Progenitor cell of endocrine pancreas (in vitro differentiated cells): Measurements from ENCODE around the gene CYP26B1. TPM values are rescaled to one million over a fixed set of nuclear protein-coding genes. Genes with fewer than 3 reads are reported as not detected.

Experiments used
- DNase-seq: peaks from one replicate; pipeline ENCODE4 v3.0.0; 2021; ENCODE audit warnings: low spot score; ENCODE audit not compliant: unreplicated experiment
- H3K27ac Mint-ChIP-seq: 2 replicates; pipeline ENCODE4 v1.8.0; 2021; ENCODE audit warnings: mild to moderate bottlenecking, moderate library complexity, mixed read lengths
- H3K27me3 Mint-ChIP-seq: 2 replicates; pipeline ENCODE4 v1.8.0; 2021; ENCODE audit warnings: mixed read lengths
- H3K36me3 Mint-ChIP-seq: 2 replicates; pipeline ENCODE4 v1.8.0; 2022; ENCODE audit warnings: mixed read lengths; ENCODE audit not compliant: insufficient read depth
- H3K4me1 Mint-ChIP-seq: 2 replicates; pipeline ENCODE4 v1.8.0; 2021; ENCODE audit warnings: low read depth, mixed read lengths
- H3K4me3 Mint-ChIP-seq: 2 replicates; pipeline ENCODE4 v1.8.0; 2021; ENCODE audit warnings: low read depth, mild to moderate bottlenecking, moderate library complexity, mixed read lengths
- H3K9me3 Mint-ChIP-seq: 2 replicates; pipeline ENCODE4 v1.8.0; 2021; ENCODE audit warnings: low read depth, mixed read lengths
- CTCF ChIP-seq: fragments of 200-600 bp; sonication (generic); IDR thresholded peaks from one replicate; pipeline ENCODE4 v1.5.0; 2021; ENCODE audit warnings: antibody characterized with exemption, mild to moderate bottlenecking; ENCODE audit not compliant: unreplicated experiment
- total RNA-seq: library from RNA; stranded (reverse); gene quantifications from 2 replicates; pipeline ENCODE4 v1.2.1, GENCODE V29; 2021

The CYP26B1 gene
- total RNA-seq, 1 donor from 2014 or later: 31.5 TPM

DNA sequence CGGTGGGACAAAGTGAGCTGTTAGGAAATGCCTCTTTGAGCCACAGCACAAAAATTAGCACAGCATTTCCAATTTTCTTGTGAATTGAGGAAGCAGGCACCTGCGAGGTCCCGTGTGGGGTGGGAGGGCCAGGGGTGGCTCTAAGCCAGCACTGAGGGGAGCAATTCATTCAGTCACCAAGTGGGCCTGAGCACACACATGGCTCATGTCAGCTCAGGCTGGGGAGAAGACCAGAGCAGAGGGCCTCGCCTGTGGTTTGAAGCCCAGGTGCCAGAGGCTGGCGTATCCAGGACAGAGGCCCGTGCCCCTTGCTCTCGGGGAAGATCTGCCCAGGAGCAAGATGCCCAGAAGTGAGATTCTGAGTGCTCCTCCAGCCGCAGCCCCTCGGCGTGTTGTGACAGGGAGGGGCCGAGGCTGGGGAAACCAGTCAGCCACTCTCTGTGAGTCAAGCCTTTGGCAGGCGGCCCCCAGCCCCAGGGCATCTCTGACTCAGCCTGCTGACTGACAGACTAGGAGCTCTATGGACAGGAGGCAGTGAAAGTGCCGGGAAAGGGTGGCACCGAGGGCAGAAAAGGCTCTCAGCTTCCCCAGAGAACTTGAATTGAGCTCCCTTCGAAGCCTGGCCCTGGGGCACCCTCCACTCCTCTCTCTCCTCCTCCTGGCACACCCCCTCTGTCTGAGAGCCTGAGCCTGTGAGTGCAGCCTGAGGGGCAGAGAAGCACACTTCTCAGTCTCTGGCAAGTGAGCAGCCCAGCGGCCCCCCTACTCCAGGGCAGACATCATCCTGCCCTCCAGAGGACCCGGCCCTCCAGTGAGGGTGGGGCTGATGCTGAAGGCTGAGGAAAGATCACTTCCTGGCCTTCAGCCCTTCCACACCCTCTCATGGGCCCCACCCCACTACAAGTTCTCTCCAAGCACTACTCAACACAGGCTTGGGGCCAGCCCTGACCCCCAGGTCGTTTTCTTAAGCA is 32.3 kb downstream of the CYP26B1 start:
- H3K27me3 Mint-ChIP-seq: no peaks in the 10 kb centered on the region
- no peak overlapping the region for H3K27ac Mint-ChIP-seq
- no peaks in the 10 kb centered on the region for H3K4me1 Mint-ChIP-seq
- no peaks in the 10 kb centered on the region for H3K36me3 Mint-ChIP-seq
- no peak for DNase-seq
- TF ChIP-seq CTCF: no peak
- H3K9me3 Mint-ChIP-seq: peaks cover 8% of the 10 kb centered on the region
- no peak overlapping the region for H3K4me3 Mint-ChIP-seq

DNA sequence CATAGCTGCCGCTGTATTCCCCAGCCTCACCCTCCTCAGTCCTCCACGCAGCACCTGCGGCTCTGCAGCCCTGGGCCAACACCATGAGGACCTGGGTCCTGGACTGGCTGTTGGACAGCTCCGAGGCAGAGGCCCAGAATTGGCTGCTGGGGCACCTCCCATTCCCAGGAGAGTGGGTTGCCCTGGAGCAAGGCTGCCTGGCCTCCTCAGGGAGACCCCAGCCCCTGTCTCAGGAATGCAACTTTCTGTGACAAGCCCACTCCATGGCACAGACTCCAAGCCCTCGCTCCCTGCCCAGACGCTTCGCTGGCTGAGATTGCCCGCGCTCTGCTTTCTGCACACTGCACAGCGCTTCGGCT is 33.0 kb downstream of the CYP26B1 start:
- no peak overlapping the region for H3K4me3 Mint-ChIP-seq
- no peaks in the 10 kb centered on the region for H3K4me1 Mint-ChIP-seq
- H3K27me3 Mint-ChIP-seq: no peaks in the 10 kb centered on the region
- H3K36me3 Mint-ChIP-seq: no peaks in the 10 kb centered on the region
- peaks cover 8% of the 10 kb centered on the region for H3K9me3 Mint-ChIP-seq
- H3K27ac Mint-ChIP-seq: no peak overlapping the region
- no peak for TF ChIP-seq CTCF
- DNase-seq: no peak

GRCh38 chr2:72113847-72114692 is 33.6 kb downstream of the CYP26B1 start:
- H3K4me1 Mint-ChIP-seq: no peaks in the 10 kb centered on the region
- H3K27me3 Mint-ChIP-seq: peaks cover 2% of the 10 kb centered on the region
- H3K27ac Mint-ChIP-seq: no peak overlapping the region
- no peaks in the 10 kb centered on the region for H3K36me3 Mint-ChIP-seq
- no peak for DNase-seq
- no peak overlapping the region for H3K4me3 Mint-ChIP-seq
- H3K9me3 Mint-ChIP-seq: peaks cover 8% of the 10 kb centered on the region
- TF ChIP-seq CTCF: no peak

- H3K36me3 Mint-ChIP-seq: no peaks in the 10 kb centered on the region
- H3K4me3 Mint-ChIP-seq: no peak overlapping the region
Observed at GRCh38 chr2:72112981-72113846, 34.4 kb downstream of the CYP26B1 start.

More at GRCh38 chr2:72112981-72113846, 34.4 kb downstream of the CYP26B1 start:
- H3K27ac Mint-ChIP-seq: no peak overlapping the region
- TF ChIP-seq CTCF: no peak
- H3K27me3 Mint-ChIP-seq: peaks cover 6% of the 10 kb centered on the region
- H3K9me3 Mint-ChIP-seq: peaks cover 8% of the 10 kb centered on the region
- no peaks in the 10 kb centered on the region for H3K4me1 Mint-ChIP-seq
- DNase-seq: no peak
